AG20443 (cell line): ENCODE data around the gene RPL13.
A peak's percentile ranks its signal among the peaks of the same experiment; 100 is the strongest.

Experiments used
- DNase-seq: peaks from one replicate; pipeline ENCODE4 v3.0.0; 2012; ENCODE audit warnings: low spot score, mixed read lengths

The RPL13 gene

DNA sequence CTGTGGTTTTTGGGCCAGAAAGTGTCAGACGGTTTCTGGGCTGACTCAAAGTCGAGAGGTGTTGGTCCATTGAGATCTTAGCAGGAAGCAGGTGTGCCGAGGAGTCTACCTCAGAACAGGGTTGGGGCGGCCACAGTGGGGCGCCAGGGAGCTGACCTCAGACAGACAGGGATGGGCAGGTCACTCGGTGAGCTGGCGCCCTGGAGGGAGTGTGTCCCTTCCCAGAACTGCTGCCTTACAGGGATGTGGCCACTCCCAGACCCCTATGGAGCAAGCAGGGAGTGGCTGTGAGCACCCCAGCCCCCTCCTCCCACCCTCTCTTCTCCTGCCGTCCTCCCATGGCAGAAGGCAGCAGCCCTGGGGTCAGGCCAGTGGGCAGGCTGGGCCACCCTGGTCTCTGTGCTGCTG is 39.0 kb downstream of the RPL13 start:
- no peak for DNase-seq

DNA sequence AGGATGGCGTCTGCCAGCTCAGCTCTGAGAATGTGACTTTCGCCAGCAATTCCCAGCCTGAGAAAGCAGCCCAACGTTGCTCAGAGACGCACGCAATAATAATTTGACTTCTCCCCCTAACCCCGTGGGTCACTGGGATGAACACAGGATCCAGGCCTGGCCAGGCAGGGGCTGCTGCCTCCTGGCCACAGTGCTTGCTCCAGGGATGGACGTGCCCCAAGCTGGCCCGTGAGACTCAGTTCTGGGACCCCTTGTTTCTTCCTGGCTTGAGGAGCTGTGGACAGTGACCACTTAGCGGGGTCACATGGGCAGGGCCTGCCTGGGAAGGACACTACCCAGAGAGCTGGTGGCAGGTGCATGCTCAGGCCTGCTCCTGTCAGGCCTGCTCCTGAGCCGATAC is 39.4 kb downstream of the RPL13 start:
- DNase-seq, result no peak

- no peak for DNase-seq
Observed at GRCh38 chr16:89600427-89600826, 39.9 kb downstream of the RPL13 start.

GRCh38 chr16:89600956-89601355 is 40.5 kb downstream of the RPL13 start:
- DNase-seq, result no peak

GRCh38 chr16:89601906-89602272 is 41.4 kb downstream of the RPL13 start:
- DNase-seq, result no peak

- DNase-seq, result peak; percentile 89
Observed at GRCh38 chr16:89602273-89602951, 41.9 kb downstream of the RPL13 start.

DNA sequence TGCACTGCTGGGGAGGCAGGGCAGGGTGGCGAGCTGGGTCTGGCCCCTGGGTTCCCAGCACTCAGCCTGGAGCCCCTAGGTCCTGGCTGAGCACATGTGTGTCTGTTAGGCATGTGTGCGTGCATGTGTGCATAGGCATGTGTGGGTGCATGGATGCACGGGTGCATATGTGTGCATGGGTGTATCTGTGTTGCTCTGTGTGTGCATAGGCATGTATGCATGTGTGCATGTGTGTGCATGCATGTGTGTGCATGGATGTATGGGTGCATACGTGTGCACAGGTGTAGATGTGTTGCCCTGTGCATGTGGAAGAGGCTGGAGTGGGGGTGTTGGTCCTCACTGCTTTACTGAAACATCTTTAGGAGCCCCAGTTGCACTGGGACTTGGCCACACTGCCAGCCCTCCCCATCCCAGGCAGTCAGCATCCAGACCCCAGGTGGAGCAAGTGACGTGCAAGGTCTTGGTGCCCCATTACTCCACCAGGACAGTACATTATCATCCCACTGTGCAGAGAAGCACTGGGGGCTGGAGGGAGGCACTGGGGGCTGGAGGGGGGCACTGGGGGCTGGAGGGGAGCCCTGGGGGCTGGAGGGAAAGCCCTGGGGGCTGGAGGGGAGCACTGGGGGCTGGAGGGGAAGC is 42.6 kb downstream of the RPL13 start:
- no peak for DNase-seq

GRCh38 chr16:89604764-89605163 is 44.3 kb downstream of the RPL13 start:
- DNase-seq, result no peak

DNA sequence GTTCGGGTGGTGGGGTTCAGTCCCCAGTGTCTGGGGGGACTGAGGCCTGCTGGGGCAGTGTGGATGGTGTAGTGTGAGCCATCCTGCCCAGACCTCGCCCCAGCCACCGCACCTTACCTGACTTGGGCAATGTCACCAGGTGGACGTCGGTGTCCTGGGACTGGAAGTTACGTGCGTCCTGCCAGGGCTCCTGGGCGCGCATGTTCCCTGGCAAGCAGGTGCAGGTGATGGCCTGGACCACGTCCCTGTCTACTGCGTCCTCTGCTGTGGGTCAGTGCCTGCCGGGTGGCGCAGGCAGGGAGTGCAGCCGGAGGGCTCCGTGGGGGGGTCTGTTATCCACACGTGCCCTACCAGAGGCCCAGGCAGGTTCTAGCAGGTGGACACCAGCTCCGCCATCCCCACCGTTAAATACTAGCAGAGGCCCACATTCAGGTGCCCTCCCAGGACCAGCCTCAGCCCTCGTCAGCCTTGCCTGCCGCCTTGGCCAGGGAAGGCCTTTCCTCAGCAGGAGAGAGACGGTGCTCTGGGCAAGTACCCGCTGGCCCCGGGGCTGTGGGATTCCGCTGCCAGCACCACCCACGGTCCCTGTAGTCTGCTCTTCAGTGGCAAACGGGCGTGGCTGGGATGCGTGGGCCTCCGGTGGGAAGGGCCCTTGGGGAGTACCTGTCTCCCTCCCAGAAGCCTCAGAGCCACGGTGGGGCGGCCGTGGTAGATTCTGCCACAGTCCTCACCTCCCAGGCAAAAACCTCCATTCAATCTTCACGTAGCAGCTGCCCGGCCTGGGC is 44.9 kb downstream of the RPL13 start:
- DNase-seq, result no peak

- no peak for DNase-seq
Observed at GRCh38 chr16:89606006-89606405, 45.5 kb downstream of the RPL13 start.

GRCh38 chr16:89607453-89607852 is 47.0 kb downstream of the RPL13 start:
- DNase-seq, result no peak

DNA sequence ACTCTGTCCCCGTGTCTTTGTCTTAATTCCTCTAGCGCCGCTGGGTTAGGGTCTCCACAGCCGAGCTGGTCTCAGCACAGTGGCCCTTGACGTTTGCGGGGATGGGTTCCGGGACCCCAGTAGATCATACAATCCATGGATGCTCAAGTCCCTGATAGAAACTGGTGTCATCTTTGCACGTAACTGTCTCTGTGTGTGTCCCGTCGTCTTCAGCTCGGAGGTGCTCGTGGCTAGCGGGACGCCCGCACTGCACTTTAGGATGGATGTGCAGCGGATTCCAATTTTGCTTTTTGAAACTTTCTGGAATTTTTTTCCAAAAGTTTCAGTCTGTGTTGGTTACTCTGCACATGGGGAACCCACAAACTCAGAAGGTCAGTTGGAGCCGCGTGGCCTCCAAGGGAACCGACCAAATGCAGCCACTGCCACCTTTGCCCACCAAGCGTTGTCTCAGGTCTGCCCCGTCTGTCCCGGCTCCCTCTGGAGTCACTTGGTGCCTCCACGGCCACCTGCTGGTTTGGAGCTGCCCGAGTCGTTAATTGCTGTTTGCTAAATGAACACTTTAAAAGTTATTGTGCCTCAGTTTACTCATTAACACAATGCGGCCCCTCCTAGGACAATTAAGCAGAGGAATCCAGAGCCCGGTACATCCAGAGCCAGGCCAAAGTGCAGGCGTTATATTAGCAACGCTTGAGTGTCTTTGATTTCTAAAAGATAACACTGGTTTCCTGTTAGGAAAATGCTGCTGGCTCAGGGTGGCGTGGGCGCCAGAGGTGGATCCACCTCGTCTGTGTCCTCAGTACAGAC is 47.7 kb downstream of the RPL13 start:
- DNase-seq, result no peak

- DNase-seq, result no peak
Observed at GRCh38 chr16:89610108-89610453, 49.6 kb downstream of the RPL13 start.

GRCh38 chr16:89612415-89613166 is 52.1 kb downstream of the RPL13 start:
- no peak for DNase-seq

GRCh38 chr16:89613231-89613953 is 52.9 kb downstream of the RPL13 start, which contains the start of gene DPEP1:
Gene DPEP1, plus strand, starts transcription at chr16:89613642. Its CDS starts 16,769 bp downstream, at chr16:89630411.
- DNase-seq, result no peak

GRCh38 chr16:89613954-89614459 is 53.5 kb downstream of the RPL13 start:
- no peak for DNase-seq
